Measurements from ENCODE around the gene CXCL12.

GRCh38 chr10:44334621-44335184 lies 50.2 kb downstream of the CXCL12 start:
- TF ChIP-seq JUN (CRISPR knock-in tag; IDR thresholded peaks at IDR 0.05) (no peak), SMAD3 (CRISPR knock-in tag; IDR thresholded peaks at IDR 0.05) (no peak), CBX5 (CRISPR knock-in tag; IDR thresholded peaks at IDR 0.05; ENCODE audit: borderline replicate concordance) (no peak), JUND (CRISPR knock-in tag; IDR thresholded peaks at IDR 0.05) (no peak), RFX5 (IDR thresholded peaks at IDR 0.05; ENCODE audit: low read depth, low read length) (no peak)
- TF ChIP-seq, protein P1, sequence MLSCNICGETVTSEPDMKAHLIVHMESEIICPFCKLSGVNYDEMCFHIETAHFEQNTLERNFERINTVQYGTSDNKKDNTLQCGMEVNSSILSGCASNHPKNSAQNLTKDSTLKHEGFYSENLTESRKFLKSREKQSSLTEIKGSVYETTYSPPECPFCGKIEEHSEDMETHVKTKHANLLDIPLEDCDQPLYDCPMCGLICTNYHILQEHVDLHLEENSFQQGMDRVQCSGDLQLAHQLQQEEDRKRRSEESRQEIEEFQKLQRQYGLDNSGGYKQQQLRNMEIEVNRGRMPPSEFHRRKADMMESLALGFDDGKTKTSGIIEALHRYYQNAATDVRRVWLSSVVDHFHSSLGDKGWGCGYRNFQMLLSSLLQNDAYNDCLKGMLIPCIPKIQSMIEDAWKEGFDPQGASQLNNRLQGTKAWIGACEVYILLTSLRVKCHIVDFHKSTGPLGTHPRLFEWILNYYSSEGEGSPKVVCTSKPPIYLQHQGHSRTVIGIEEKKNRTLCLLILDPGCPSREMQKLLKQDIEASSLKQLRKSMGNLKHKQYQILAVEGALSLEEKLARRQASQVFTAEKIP (CRISPR knock-in tag; IDR thresholded peaks at IDR 0.05; ENCODE audit: borderline replicate concordance), result no peak

All from HepG2 (cell line).